Measurements from ENCODE around the gene EPB41L2.

DNA sequence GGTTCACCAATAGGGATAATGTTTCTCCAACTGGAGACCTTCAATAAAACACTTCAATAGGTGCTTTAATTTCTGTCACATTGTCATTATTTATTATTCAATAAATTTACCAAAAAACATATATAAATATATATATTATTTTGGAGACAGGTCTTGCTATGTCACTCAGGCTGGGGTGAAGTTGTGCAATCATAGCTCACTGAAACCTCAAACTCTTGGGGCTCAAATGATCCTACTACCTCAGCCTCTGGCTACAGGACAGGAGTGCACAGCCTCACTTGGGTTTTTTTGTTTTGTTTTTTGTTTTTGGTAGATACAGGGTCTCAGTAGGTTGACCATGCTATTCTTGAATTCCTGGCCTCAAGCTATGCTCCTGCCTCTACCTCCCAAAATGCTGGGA is 226.0 kb downstream of the EPB41L2 start:
- TF ChIP-seq, protein P1, sequence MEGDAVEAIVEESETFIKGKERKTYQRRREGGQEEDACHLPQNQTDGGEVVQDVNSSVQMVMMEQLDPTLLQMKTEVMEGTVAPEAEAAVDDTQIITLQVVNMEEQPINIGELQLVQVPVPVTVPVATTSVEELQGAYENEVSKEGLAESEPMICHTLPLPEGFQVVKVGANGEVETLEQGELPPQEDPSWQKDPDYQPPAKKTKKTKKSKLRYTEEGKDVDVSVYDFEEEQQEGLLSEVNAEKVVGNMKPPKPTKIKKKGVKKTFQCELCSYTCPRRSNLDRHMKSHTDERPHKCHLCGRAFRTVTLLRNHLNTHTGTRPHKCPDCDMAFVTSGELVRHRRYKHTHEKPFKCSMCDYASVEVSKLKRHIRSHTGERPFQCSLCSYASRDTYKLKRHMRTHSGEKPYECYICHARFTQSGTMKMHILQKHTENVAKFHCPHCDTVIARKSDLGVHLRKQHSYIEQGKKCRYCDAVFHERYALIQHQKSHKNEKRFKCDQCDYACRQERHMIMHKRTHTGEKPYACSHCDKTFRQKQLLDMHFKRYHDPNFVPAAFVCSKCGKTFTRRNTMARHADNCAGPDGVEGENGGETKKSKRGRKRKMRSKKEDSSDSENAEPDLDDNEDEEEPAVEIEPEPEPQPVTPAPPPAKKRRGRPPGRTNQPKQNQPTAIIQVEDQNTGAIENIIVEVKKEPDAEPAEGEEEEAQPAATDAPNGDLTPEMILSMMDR (IDR thresholded peaks at IDR 0.05; ENCODE audit: insufficient read depth, low read depth, low read length), result no peak
- no peak for TF ChIP-seq EZH2 (IDR thresholded peaks at IDR 0.05; ENCODE audit: insufficient read depth, low read length)
